Measurements from ENCODE around the gene PSMB5. TPM values are rescaled to one million over a fixed set of nuclear protein-coding genes. Genes with fewer than 3 reads are reported as not detected.
A peak's percentile ranks its signal among the peaks of the same experiment; 100 is the strongest.

The PSMB5 gene
- 100 to 1,000 TPM in 3 of 4 donors, 10 to 100 TPM in 1; 90.2 to 154 (median 113) TPM for total RNA-seq

- peak within 1 kb of the TSS; percentile 51 to 81 (median 70) for H3K4me3 ChIP-seq
- TF ChIP-seq POLR2A (IDR thresholded peaks at IDR 0.05) (peak in 1 of 2 donors; percentile 44), EP300 (IDR thresholded peaks at IDR 0.05) (peak; percentile 64 to 85)
- TF ChIP-seq, protein P1, sequence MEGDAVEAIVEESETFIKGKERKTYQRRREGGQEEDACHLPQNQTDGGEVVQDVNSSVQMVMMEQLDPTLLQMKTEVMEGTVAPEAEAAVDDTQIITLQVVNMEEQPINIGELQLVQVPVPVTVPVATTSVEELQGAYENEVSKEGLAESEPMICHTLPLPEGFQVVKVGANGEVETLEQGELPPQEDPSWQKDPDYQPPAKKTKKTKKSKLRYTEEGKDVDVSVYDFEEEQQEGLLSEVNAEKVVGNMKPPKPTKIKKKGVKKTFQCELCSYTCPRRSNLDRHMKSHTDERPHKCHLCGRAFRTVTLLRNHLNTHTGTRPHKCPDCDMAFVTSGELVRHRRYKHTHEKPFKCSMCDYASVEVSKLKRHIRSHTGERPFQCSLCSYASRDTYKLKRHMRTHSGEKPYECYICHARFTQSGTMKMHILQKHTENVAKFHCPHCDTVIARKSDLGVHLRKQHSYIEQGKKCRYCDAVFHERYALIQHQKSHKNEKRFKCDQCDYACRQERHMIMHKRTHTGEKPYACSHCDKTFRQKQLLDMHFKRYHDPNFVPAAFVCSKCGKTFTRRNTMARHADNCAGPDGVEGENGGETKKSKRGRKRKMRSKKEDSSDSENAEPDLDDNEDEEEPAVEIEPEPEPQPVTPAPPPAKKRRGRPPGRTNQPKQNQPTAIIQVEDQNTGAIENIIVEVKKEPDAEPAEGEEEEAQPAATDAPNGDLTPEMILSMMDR (IDR thresholded peaks at IDR 0.05), result peak in 2 of 5 experiments; percentile 28 to 52
- H3K27ac ChIP-seq, result peak within 1 kb of the TSS; percentile 88 to 97 (median 92)
- peaks cover 0 to 19% (median 9%) of the 10 kb centered on the region in 4 donors for H3K4me1 ChIP-seq
- peak; percentile 79 to 88 for DNase-seq (ENCODE audit: low spot score in 2 of 2)
- peaks cover 0 to 37% (median 11%) of the 10 kb centered on the region in 3 donors for H3K36me3 ChIP-seq
- no peaks in the 10 kb centered on the region for H3K27me3 ChIP-seq
- WGBS, 2 donors, result 0 to 1% methylated on average over 25 to 32 of the region's 36 CpGs
- H3K9me3 ChIP-seq, result no peaks in the 10 kb centered on the region
These were observed at the start of gene PSMB5 for GRCh38 chr14:23034498-23035302. Gene PSMB5 (minus strand): TSS chr14:23034900. CDS start chr14:23034881, 19 bp downstream.

GRCh38 chr14:23080474-23080873, 45.8 kb upstream of the PSMB5 start:
- no peak for DNase-seq (ENCODE audit: low spot score in 2 of 2)
- Histone ChIP-seq H3K4me3 (no peak overlapping the region), H3K27ac (peak overlapping the region in 2 of 4 donors; percentile 79 to 87), H3K27me3 (no peaks in the 10 kb centered on the region), H3K4me1 (peaks cover 0 to 36% (median 3%) of the 10 kb centered on the region in 4 donors), H3K9me3 (no peaks in the 10 kb centered on the region), H3K36me3 (peaks cover 0 to 99% (median 32%) of the 10 kb centered on the region in 3 donors)
- no peak for TF ChIP-seq POLR2A (IDR thresholded peaks at IDR 0.05)
- TF ChIP-seq, protein P1 (IDR thresholded peaks at IDR 0.05), result no peak
- no peak for TF ChIP-seq EP300 (IDR thresholded peaks at IDR 0.05)
- WGBS, 2 donors, result 76 to 81% methylated on average over 1 of the region's 1 CpG

DNA sequence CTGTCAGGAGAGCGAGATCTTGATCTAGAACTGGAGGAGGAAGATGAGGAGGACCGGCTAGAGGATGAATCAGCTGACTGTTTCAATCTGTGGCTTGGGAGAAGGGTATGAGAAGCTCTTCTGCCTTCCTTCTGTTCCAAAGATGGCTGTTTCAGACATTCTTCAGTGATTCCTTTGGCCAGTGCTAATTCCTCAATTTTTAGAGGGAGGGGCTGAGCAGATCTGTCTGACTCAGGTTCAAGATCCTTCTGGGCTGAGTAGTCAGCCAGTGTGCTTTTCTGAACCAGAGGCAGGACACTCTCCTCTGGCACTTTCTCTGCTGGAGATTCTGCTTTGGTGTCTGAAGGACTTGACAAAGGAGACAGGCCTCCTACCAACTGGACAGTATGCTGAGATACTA, 45.0 kb upstream of the PSMB5 start:
- Histone ChIP-seq H3K4me1 (peaks cover 0 to 36% (median 3%) of the 10 kb centered on the region in 4 donors), H3K4me3 (no peak overlapping the region), H3K36me3 (peaks cover 0 to 99% (median 32%) of the 10 kb centered on the region in 3 donors), H3K27ac (peak overlapping the region; percentile 11 to 87 (median 57)), H3K9me3 (no peaks in the 10 kb centered on the region), H3K27me3 (no peaks in the 10 kb centered on the region)
- WGBS, 2 donors, result 71 to 88% methylated on average over 2 of the region's 2 CpGs
- TF ChIP-seq, protein P1 (IDR thresholded peaks at IDR 0.05), result no peak
- TF ChIP-seq EP300 (IDR thresholded peaks at IDR 0.05), result no peak
- TF ChIP-seq POLR2A (IDR thresholded peaks at IDR 0.05), result no peak
- DNase-seq (ENCODE audit: low spot score in 2 of 2), result no peak

DNA sequence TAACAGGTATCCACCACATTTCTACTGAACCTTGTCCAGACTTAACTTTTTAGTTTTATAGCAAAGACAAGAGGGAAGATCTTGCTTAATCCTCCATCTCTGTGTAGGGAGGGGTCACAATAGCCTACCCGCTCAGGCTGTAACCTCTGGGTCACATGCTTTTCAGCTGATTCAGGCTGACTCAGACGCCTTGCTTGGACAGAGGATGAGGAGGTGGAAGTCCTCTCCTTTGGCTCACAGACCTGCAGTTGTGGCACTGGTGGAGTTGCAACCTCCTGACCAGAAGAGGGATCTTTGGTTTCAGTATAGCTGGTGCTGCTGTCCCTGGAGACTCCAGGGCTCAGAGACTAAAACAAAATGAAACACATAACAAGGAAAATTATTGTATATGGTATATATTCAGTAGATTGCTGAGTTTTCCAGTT, 44.0 kb upstream of the PSMB5 start:
- WGBS, 2 donors, result 5 to 22% methylated on average over 2 of the region's 2 CpGs
- peak; percentile 45 to 85 for DNase-seq (ENCODE audit: low spot score in 2 of 2)
- H3K9me3 ChIP-seq, result no peaks in the 10 kb centered on the region
- TF ChIP-seq, protein P1 (IDR thresholded peaks at IDR 0.05), result no peak
- TF ChIP-seq POLR2A (IDR thresholded peaks at IDR 0.05) (no peak), EP300 (IDR thresholded peaks at IDR 0.05) (peak in 1 of 2 donors; percentile 85)
- peak overlapping the region; percentile 11 to 87 (median 57) for H3K27ac ChIP-seq
- no peaks in the 10 kb centered on the region for H3K27me3 ChIP-seq
- peaks cover 0 to 36% (median 3%) of the 10 kb centered on the region in 4 donors for H3K4me1 ChIP-seq
- no peak overlapping the region for H3K4me3 ChIP-seq
- H3K36me3 ChIP-seq, result peaks cover 0 to 99% (median 30%) of the 10 kb centered on the region in 3 donors

DNA sequence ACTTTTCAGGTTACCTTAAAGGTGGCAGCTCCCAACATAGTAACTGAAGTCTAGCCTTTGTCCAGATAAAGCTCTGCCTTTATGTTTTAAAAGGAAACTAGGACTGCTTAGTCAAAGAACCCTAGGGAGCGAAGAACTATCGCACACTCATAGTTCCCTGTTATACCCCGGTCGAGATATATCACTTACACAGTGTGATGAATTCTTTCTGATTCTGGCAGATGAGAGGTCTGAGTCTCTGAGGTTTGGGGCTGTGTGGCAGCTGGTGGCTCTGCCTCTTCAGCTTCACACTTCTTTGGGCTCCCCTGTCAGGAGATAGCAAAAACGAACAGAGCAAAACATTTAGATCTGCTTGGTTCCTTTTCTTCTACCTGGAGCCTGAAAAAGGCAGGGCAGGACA, 43.3 kb upstream of the PSMB5 start:
- Histone ChIP-seq H3K36me3 (peaks cover 0 to 99% (median 24%) of the 10 kb centered on the region in 3 donors), H3K4me3 (no peak overlapping the region), H3K9me3 (no peaks in the 10 kb centered on the region), H3K4me1 (peaks cover 0 to 36% (median 3%) of the 10 kb centered on the region in 4 donors), H3K27ac (peak overlapping the region in 3 of 4 donors; percentile 4 to 87 (median 79)), H3K27me3 (no peaks in the 10 kb centered on the region)
- WGBS, 2 donors, result 83 to 93% methylated on average over 5 of the region's 5 CpGs
- DNase-seq (ENCODE audit: low spot score in 2 of 2), result no peak
- TF ChIP-seq, protein P1 (IDR thresholded peaks at IDR 0.05), result no peak
- TF ChIP-seq EP300 (IDR thresholded peaks at IDR 0.05) (no peak), POLR2A (IDR thresholded peaks at IDR 0.05) (no peak)
